GM12865 (cell line): ENCODE measurements around the gene TP53I11.

ENCODE experiments used
- DNase-seq: peaks from one replicate; pipeline ENCODE4 v3.0.0; 2010; ENCODE audit warnings: low read depth
- H3K4me3 ChIP-seq: 2 replicates; pipeline ENCODE4 v1.5.1; 2011; ENCODE audit warnings: mild to moderate bottlenecking, low read depth, low read length, control low read depth
- CTCF ChIP-seq: IDR thresholded peaks from 2 replicates; pipeline ENCODE4 v1.5.1; 2011; ENCODE audit warnings: low read length, control low read depth, low read depth, inconsistent platforms; ENCODE audit not compliant: insufficient read depth; ENCODE audit errors: missing control alignments

Gene TP53I11

DNA sequence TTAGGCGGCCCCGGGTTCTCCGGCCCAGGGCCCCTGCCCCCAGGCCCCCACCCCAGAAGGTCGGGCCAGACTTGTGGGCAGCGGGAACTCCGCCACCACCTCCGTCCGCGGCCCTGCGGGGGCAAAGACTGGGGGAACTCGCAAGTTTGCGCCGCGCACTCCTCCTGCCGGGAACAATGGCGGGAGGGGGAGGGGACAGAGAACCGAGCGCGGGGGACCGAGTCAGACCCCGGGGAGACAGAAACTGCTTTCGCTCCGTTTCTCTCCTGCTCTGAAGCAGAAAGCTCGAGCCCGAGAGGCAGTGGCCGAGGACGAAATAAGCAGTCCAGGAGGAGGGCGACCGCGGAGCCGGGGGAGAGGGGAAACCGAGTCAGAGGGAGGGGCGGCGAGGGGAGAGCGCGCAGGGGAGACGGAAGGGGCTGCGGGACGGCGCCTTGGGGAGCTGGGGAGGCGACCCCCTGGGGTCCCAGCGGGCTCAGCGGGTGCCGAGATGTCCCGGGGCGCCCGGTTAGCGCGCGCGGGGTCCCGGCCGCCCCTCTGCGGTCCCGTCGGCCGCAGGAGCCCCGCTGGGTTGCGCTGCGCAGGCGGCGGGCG, 555 bp downstream of the TP53I11 start:
- TF ChIP-seq CTCF, result no peak
- no peak overlapping the region for H3K4me3 ChIP-seq
- DNase-seq, result no peak

GRCh38 chr11:44949160-44950030, 1.3 kb downstream of the TP53I11 start:
- peak; percentile 24 for TF ChIP-seq CTCF
- H3K4me3 ChIP-seq, result no peak overlapping the region
- DNase-seq, result peak; percentile 15

DNA sequence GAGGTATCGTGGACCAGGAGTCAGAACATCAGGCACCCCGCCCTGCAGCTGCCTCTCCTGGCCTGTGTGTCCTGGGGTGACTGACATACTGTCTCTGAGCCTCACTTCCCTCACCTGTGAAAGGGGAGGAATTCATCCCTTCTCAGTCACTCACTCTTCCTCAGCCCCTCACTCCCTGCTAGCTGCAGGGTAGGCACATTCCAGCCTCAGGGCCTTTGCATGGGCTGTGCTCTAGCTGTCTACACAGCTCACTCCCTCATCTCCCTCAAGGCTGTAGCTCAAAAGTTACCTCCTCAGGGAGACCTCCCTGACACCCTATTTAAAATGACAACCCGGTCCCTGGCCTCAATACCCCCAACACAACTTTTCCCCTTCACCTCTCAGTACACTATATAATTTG, 2.5 kb downstream of the TP53I11 start:
- no peak overlapping the region for H3K4me3 ChIP-seq
- no peak for DNase-seq
- TF ChIP-seq CTCF, result no peak

DNA sequence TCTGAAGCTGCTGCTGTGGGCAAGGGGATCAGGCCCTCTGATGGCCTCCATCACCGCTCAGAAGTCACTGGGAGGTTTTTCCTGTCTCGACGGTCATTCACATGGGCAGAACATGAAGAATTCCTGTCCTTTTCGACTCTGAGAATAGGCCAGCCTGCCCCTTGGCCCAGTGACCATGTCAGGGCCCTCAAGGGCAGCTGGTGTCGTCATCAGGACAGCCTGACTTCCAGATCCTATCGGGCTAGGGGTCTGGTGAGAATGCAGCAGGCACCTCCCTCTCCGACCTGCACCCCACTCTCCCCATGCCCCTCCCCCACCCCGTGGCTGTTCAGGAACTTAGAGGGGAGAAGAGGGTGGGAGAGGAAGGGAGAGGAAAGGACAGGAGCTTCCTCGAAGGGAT, 3.6 kb downstream of the TP53I11 start:
- TF ChIP-seq CTCF, result no peak
- no peak for DNase-seq
- H3K4me3 ChIP-seq, result no peak overlapping the region

GRCh38 chr11:44946263-44946662, 4.4 kb downstream of the TP53I11 start:
- no peak overlapping the region for H3K4me3 ChIP-seq
- TF ChIP-seq CTCF, result no peak
- DNase-seq, result no peak

GRCh38 chr11:44945666-44946065, 5.0 kb downstream of the TP53I11 start:
- DNase-seq, result no peak
- TF ChIP-seq CTCF, result no peak
- H3K4me3 ChIP-seq, result no peak overlapping the region

- H3K4me3 ChIP-seq, result no peak overlapping the region
- no peak for DNase-seq
- no peak for TF ChIP-seq CTCF
Measured at GRCh38 chr11:44944853-44945235, 5.8 kb downstream of the TP53I11 start.
